Left ventricle myocardium superior (tissue), 1 donor: ENCODE results near the gene NUDT21. TPM values are rescaled to one million over a fixed set of nuclear protein-coding genes. Genes with fewer than 3 reads are reported as not detected.
"Not testable (repeated sequence)": the region's sequence is repeated elsewhere in the genome, so short reads cannot be mapped to it uniquely, and the experiment has no call there.

Experiments used
- ATAC-seq: fragments of 200-7000 bp; cut with Tn5 transposase; one replicate; pipeline ENCODE4 v1.9.1; 2020; ENCODE audit warnings: mild to moderate bottlenecking, moderate library complexity
- DNase-seq: peaks from one replicate; pipeline ENCODE4 v3.0.0-alpha.2; 2020
- intact Hi-C: fragments of 100-400 bp; cut with micrococcal nuclease; formaldehyde crosslinking; loops from one replicate; pipeline ENCODE4 v1.11.0; 2022
- total RNA-seq: library from RNA; stranded (reverse); fragmentation: NEBNext Ultra II Directional; extraction: Animal tissue kit (Norgen Biotek cat#: 25700); gene quantifications from one replicate; pipeline ENCODE4 v1.2.1, GENCODE V29; 2021
- donor health status: DM: no; HTN: yes; CAD: no; lungs with severe emphysema.

Gene NUDT21
- total RNA-seq, 1 donor from 2014 or later = 66.3 TPM

- ATAC-seq (no peak), DNase-seq (no peak)
- intact Hi-C loops = no loop called here
These were observed 63.7 kb downstream of the NUDT21 start for GRCh38 chr16:56387396-56387795.

GRCh38 chr16:56384074-56384721 is 66.9 kb downstream of the NUDT21 start:
- intact Hi-C loops = no loop called here
- ATAC-seq (peak; percentile 79), DNase-seq (no peak)

DNA sequence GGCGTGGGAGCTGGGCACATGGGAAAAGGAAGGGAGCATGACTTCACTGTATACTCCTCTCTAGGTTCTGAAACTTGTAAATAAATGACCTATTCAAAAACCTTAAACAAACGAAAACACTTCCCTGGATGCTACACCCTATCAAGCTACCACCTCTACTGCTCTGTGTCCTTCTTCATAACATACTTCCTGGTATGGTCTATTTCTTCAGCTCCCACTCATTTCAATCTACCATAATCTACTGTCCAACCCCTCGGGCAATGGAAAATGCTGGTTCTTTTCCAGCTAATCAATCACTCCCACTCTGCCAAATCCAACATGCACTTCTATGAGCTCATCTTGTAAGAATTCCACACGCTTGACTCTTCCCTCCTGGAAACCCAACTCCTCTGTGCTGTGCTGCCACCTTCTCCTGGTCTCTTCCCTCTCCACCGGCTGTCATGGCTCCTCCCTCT is 68.2 kb downstream of the NUDT21 start:
- ATAC-seq (peak; percentile 35), DNase-seq (no peak)
- intact Hi-C loops = no loop called here

DNA sequence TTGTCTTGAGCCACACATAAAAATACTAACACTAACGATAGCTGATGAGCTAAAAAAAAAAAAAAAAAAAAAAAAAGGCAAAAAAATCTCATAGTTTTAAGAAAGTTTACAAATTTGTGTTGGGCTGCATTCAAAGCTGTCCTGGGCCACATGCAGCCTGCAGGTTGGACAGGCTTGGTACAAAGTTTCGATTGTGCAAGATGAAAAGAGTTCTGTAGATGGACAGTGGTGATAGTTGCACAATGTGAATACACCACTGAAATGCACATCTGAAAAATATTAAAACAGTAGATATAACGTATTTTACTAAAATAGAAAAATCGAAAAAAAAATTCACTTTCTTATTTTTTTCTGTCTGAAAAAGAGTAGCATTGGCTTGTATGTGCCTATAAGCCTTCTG is 68.7 kb downstream of the NUDT21 start:
- no peak for ATAC-seq
- DNase-seq = no peak
- intact Hi-C loops = no loop called here

GRCh38 chr16:56380778-56381485 is 70.2 kb downstream of the NUDT21 start:
- ATAC-seq, DNase-seq, intact Hi-C loops: not testable (repeated sequence)

Other genes with a start within 250 kb of the NUDT21 start
- gene AMFR, start 25.8 kb downstream of the NUDT21 start, total RNA-seq = 59.1 TPM
- gene OGFOD1, start 222 bp upstream of the NUDT21 start, total RNA-seq = 27.1 TPM
- 45.0 TPM for gene BBS2, start 68.7 kb upstream of the NUDT21 start, total RNA-seq
- gene MT4, start 113.7 kb upstream of the NUDT21 start, total RNA-seq = not detected
- 3.8 TPM for gene MT3, start 138.2 kb upstream of the NUDT21 start, total RNA-seq
- 86.3 TPM for gene MT2A, start 157.3 kb upstream of the NUDT21 start, total RNA-seq
- 123 TPM for gene MT1E, start 174.4 kb upstream of the NUDT21 start, total RNA-seq
- gene MT1M, start 181.3 kb upstream of the NUDT21 start, total RNA-seq = 6.8 TPM
- 2.3 TPM for gene MT1A, start 187.3 kb upstream of the NUDT21 start, total RNA-seq
- gene MT1B, start 200.6 kb upstream of the NUDT21 start, total RNA-seq = not detected
- 3.0 TPM for gene MT1F, start 206.6 kb upstream of the NUDT21 start, total RNA-seq
- gene MT1G, start 216.7 kb upstream of the NUDT21 start, total RNA-seq = not detected
- gene MT1H, start 218.5 kb upstream of the NUDT21 start, total RNA-seq = not detected
- gene MT1X, start 231.1 kb upstream of the NUDT21 start, total RNA-seq = 85.9 TPM